Glomerular visceral epithelial cell (primary cell): ENCODE data around the gene REXO1.
A peak's percentile ranks its signal among the peaks of the same experiment; 100 is the strongest.

Experiments
- DNase-seq: peaks from one replicate; pipeline ENCODE4 v3.0.0-alpha.2; 2016; ENCODE audit errors: extremely low spot score

The REXO1 gene

DNA sequence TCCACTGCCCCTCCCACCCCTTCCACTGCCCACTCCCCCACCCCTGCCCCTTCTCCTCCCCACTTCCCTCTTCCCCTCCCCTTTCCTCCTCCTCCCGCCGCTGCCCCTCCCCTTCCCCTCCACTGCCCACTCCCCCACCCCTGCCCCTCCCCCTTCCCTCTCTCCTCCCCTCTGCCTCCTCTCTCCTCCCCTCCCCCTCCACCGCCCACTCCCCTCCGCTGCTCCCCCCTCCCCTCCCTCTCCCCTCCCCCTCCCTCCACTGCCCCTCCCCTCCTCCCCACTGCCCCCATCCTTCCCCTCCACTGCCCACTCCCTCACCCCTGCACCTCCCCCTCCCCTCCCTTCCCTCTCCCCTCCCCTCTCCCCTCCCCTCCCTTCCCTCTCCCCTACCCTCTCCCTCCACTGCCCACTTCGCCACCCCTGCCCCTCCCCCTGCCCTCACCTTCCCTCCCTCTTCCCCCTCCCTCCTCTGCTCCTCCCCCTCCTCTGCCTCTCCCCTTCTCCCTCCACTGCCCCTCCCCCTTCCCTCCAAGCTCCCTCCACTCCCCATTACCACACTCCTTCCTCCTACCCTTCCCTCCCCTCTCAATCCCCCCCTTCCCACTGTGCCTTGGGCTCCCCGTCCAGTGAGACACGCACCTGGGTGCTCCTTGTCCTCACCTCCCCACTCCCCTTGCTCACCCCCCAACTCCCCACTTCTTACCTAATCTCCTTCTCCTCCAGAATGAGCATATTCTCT lies 58.1 kb downstream of the REXO1 start:
- no peak for DNase-seq

DNA sequence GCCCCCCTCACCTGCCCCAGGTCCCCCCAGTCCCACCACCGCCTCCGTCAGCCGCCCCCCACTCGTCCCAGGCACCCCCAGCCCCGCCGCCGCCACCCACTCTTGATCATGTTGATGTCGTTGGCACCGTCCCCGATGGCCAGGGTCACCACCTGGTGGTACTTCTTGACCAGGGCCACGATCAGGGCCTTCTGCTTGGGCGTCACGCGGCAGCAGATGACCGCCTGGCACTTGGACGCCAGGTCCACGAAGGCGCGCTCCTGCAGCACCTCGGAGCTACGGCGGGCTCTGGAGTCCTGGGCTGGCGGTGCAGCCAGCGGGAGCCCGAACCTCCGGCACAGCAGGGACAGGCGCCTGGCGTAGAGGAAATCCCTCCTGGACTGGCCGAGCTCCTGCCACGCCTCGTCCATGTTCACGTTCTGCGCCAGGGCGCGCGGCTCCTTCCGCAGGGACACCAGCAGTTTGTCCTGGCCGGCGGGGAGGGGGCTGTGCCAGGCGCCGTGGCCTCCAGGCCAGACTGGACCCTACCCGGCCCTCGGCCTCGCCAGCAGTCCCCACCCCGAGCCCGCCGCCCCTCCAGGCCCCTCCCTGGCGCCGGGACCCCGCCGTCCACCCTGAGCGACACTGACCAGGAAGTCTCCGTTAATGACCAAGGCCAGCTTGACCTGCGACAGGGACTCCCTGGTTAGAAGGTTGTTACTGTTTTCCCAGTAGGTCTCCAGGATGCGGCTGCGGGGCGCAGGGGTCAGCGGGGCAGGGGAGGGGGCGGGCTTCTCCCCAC lies 58.8 kb downstream of the REXO1 start:
- DNase-seq: peak; percentile 28

DNA sequence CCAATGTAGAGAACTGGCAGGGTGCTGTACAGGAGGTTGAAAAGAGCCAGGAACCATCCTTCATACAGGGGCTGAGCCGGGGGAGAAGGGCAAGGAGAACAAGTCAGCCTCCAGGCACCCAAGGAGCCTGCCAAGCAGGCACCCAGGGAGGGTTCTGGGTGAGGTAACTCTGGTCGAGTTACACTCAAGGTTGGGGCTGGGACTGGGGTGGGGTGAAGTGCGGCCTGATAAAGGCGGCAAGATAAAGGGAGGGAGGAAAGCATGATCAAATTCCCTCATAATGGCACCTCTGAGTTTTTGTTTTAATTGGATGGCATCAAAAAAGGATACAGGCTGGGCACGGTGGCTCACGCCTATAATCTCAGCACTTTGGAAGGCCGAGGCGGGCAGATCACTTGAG lies 61.2 kb downstream of the REXO1 start:
- no peak for DNase-seq

DNA sequence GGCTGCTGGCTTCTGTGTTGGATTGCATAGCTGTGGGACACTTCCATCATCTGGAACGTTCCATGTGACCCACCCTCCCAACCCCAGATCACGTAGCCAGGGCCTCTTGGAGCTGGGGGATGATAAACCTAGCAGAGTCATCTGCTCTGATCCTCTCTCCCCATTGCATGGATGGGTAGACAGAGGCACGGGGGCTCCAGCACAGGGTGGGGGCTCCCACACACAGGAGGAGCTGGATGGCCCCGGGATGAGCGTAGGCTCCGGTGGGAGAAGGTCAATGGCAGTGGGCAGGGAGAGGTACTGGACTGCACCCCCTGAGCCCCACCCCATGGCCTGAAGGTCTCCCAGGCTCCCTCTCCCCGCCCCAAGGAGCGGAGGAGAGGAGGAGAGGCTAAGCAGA lies 61.6 kb downstream of the REXO1 start:
- no peak for DNase-seq

DNA sequence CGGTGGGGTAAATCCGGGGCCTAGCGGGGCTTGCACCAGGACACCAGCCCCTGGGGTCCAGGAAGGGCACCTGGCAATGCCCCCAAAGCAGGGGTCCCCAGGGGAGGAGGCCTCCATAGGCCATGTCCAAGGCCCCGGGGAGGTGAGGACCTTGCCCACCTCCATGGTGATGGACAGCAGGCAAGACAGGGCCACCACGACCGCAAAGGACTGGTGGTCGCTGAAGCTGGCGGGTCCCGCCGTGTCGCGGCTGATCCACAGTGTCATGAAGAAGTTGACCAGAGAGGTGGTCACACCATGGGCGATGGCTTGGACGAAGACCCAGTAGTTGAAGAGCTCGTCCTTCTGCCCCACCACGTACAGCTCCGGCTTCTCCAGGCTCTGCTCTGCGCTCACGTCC lies 63.0 kb downstream of the REXO1 start:
- no peak for DNase-seq

DNA sequence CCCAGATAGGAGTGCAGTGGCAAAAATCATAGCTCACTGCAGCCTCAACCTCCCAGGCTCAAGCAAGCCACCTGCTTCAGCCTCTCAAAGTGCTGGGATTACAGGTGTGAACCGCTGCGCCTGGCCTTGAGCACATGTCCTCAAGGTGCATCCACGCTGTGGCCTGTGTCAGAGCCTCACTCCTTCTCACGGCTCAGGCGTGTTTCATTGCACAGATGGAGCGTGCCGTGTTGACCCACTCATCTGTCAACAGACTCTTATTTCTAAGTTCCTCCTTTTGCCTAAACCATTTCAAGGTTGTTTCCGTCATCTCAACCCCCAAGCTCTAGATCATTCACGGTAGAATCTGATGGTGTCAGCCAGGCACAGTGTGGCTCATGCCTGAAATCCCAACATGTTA lies 64.4 kb downstream of the REXO1 start:
- no peak for DNase-seq

DNA sequence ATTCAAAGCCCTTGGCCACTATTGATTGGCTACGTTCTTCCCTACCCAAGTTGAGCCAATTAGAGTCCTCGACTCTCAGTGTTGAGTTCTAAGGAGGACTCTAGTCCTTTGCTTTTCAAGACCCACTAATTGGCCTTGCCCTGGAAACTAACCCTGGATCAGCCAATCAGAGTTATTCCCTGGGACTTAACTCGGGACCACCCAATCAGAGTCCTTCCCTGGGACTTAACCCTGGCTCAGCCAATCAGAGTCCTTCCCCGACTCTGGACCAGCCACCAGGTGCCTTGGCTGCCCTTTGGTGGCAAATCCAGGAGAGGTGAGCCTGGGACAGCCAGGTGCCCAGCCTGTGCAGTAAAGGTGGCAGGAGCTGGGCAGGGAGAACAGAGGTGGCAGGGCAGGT lies 64.9 kb downstream of the REXO1 start:
- DNase-seq: no peak

DNA sequence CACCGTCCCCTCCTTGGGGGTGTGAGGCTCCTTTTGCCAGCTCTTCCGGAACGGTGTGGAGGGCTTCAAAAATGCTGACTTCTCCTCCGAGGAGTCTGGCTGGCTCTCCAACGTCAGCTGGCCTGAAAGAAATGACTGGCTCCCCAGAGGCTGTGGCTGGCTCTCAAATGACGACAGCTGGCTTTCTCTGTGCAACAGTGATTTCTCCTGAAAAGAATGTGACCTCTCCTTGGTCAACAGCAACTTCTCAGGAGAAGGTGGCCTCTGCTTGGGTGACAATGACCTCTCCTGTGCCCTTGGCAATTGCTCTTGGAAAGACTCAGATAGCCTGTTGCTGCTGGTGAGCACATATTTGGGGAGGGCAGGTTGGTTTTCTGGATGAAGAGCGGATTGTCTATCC lies 65.8 kb downstream of the REXO1 start:
- DNase-seq: no peak

DNA sequence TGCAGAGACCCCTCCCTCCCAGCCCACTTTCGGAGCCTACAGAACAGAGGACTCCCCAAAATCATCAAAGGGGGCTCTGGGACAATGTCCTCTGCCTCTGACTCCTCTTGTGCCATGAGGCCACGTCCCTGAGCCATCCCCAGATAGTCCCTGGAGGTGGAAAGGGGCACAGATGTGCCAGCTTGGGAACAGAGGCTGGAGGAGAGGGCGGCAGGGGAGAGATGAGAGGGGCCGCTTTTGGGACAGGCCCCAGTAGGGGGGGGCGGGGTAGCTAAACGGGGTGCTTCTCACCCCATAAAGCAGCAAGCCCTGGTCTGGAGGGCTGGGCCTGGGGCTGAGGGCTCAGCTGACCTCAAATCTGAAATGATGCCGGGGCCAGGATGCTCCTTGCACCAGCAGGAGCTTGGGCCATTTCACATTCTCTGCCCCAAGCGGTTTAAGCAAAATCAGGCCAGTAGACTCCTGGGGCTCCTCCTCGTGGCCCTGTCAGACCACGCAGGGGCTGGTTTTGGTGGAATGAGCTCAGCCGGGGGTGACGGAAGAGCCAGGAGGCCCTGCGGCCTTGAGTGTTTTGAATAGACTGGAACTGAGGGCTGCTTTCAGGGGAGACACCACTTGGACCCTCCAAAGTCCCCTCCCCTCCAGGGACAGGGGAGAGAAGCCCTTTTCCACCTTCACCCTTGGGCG lies 67.9 kb downstream of the REXO1 start:
- DNase-seq: no peak

DNA sequence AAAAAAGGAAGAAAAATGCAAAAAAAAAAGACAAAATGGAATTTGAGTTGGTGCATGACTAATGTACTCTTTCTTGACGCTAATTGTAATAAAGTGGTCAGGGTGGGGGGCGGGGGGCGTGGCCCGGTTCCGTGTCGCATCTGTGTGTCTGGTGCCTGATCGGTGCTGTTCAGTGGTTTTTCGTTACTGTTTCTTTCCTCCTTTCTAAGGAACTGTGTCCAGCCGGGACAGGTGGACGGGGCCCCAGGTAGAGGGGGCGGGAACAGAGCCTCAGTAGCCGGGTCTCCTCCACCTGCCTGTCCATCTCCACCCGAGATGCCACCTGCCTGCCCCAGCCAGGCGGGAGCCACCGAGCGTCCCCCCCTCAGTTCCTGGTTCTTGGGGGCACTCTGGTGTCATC lies 68.7 kb downstream of the REXO1 start:
- DNase-seq: no peak

DNA sequence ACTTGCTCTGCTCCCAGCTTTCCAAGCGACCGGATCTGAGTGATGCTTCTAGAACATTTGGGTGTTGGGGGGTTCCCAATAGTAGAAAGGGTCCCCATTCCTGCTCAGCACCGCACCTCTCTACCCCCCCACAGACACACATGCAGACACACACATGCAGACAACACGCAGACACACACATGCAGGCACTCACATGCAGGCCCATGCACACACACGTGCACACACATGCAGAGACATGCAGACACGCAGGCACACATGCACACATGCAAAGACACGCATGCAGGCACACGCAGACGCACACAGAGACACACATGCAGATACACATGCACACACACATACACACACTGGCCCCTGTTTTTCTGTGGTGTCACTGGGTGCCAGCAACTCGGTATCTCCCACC lies 71.1 kb downstream of the REXO1 start:
- no peak for DNase-seq

DNA sequence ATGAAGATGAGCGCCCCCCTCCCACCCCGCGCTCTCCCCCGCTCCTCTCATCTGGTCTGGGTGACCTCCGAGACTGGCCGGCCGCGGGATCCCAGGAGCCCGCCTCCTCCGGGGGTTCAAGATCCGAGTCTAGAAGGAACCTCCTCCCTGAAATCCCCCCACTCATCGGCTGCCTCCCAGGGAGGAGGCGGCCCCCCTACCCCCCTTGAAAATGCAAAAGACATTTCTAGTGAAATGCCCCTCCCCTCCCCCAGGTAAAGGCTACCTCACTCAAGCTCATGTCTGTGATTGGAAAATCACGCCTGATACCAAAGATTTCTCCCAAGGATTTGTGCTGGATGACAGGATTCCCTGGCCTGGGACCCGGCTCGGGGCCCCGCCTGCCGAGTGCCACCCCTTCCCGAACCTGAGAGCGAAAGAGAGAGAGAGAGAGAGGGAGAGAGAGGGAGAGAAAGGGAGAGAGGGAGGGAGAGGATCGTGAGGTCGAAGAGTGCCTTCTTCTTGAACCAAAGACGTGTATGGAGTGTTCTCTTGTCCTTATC lies 71.6 kb downstream of the REXO1 start:
- no peak for DNase-seq

DNA sequence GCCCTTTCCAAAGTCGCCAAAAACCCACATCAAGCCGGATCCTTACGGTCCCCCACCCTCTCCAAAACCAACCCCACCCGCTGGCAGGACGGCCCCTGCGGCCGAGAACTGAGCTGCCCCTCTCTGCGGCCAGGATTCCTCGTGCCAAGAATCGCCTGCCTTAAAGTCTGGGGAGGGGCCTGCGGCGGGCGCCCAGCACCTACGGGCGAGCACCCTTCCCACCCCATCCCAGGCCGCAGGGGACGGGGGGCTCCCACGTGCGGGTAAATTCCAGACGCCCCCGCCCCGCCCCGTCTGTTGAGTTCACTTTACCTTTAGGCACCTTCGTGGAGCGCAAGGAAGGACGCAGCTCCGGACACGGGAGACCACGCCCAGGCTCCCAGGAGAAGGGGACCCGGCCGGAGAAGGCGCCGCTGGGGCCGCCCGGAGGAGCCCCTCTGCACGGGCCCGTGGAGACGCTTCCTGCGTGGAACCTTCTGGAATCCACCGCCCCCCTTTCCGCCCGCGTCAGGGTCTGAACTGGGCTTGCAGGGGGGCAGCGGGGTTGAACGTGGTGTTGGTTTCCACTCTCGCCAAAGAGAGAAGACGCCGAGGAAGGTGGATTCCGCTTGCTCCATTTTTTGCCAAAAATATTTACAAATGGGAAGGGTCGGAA lies 72.2 kb downstream of the REXO1 start:
- DNase-seq: no peak

DNA sequence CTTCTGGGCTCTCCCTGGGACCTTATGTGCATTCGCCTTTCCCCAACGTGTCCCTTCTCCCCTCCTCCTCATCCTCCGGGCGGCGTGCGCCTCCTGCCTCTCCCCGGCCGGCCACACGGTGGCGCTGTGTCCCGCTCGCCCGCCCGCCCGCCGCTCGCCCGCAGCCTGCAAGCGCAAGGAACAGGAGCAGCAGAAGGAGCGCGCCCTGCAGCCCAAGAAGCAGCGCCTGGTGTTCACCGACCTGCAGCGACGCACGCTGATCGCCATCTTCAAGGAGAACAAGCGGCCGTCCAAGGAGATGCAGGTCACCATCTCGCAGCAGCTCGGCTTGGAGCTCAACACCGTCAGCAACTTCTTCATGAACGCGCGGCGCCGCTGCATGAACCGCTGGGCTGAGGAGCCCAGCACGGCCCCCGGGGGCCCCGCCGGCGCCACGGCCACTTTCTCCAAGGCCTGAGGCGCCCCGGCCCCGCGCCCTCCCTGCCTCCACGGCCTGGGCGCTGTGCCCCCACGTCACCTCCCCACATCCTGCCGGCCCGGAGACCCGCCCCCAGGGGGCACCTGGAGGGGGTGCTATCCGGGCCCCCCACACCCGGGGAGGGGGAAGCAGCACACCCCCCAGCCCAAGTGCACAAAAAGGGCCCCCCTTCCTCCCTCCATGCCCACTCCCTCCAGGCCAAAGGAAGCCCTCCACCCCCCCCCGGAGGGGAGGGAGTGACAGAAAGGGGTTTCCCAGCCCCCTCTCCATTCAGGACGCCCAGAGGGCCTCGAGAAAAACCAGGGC lies 73.1 kb downstream of the REXO1 start:
- peak; percentile 68 for DNase-seq

DNA sequence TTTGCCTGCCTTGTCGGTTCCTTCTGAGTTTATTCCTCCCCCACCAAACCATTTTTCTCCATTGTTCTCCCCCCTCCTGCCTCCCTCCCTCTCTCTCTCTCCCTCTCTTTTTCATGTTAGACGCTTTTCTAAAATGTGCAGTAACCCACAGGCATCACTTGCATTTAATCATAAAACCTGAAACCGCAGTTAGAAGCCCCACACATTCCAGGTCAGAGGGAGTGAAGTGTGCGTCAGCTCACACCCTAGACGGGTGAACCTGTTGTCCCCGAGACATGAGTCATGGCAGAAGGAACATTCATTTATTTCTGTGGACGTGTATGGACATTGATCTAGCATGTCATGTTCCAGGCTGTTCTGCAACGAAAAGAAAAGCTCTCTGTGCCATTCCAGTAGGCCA lies 75.1 kb downstream of the REXO1 start:
- DNase-seq: peak; percentile 86

DNA sequence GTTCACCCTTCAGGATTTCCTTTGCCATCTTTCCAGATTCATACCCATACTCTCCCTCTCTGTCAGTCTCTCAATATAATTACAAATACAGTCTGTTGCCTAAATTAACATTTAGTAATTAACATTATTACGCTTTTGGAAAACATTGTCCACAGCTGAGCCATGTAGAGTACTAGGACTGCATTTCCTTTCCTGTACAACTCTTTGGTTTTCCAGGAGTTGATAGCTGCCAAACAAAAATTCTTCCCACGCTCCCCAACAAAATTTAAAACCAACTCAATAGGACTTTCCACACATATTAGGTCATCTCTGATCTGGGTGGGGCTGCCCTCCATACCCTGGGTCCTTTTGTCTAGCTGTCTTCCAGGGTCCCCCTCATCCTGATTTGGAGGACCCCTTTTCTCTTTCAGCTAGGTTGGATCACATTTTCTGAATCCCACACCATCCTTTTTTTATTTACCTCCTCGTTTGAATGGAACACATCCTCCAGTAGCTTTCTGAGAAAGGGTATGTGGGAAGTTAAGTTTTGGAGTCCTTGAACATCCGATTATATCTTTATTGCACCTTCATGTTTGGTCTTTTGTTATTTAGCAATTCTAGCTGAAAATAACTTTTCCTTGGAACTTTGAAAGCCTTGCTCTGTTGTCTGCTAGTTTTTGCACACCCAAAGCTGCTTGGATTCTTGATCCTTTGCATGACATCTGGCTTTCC lies 77.3 kb downstream of the REXO1 start:
- no peak for DNase-seq

DNA sequence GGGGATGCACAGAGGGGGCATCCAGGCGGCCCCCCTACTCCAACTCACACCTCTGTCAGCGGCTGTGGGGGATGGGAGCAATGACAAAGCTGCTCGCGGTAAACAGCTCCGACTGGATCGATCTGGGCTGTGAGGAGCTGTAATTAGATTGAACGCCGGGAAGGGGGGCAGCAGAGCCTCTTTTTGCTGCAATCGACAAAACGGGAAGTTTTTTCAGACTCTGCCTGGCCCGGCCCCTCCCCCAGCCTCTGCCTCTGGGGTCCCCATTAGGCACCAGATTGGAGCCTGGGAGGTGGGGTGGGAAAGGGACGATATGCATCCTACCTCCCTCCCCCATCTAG lies 78.7 kb downstream of the REXO1 start:
- DNase-seq: no peak

DNA sequence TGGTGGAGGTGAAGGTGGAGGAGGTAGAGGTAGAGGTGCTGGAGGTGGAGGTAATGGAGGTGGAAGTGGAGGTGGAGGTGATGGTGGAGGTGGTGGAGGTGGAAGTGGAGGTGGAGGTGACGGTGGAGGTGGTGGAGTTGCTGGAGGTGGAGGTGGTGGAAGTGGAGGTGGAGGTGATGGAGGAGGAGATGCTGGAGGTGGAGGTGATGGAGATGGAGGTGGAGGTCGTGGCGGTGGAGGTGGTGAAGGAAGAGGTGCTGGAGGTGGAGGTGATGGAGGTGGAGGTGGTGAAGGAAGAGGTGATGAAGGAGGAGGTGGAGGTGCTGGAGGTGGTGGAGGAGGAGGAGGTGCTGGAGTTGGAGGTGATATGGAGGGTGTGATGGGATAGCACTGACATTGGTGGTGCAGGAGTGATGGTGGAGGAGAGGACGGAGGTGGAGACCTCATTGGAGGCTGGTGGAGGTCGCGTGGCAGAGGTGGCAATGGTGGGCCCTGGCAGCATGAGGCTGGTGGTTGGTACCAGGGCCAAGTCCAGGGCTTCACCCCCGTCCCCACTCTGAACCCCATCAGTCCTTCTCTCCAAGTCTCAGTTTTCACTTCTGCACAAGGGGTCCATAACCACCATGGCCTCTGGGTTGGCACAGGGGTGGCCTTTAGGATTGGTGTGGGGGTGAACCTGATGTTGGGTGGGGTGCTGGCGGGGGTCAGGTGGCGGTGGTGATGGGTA lies 79.2 kb downstream of the REXO1 start:
- no peak for DNase-seq

DNA sequence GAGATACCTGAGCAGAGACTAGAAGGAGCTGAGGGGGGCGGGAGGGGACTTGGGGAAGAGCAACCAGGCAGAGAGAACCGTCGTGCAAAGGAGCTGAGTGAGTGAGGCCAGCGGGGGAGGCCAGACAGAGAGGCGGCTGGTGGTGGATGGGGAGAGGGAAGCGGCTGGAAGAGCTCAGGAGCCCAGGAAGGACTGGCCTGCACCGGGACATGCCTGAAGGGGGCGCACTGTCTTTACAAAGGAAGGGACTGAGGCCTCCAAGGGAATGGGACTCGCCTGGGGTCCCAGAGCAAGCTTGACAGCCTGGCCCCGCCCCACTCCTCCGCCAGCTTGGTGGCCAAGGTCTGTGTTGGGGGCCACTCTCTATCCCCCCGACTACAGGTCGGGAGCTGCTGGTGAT lies 80.0 kb downstream of the REXO1 start:
- DNase-seq: no peak

DNA sequence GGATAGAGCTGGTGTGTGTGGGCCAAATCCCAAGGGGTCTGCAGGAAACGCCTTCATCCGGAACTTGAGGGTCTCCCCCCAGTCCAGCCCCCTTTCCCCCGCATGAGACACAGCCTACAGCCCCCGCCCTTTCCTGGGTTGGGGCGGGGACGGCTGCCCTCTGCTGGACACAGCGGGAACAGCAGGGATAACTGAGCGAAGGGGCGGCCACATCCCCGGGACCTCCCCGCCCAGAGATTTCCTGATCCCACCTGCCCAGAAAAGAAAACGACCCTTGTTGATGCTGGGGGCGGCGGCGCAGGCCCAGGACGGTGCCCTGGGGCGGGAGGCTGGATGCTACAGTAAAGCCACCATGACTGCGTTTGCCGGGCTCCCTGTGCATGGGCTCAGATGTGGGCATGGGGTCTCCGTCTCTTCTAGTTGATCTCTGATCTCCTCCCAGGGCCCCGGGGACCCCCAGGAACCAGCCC lies 80.8 kb downstream of the REXO1 start:
- DNase-seq: peak; percentile 45
